Activated effector memory CD4-positive, alpha-beta T cell treated with Interleukin-2 at 50 U/mL for 16 hours (primary cell): ENCODE measurements around the gene CDH22.

Source experiments
- DNase-seq: peaks from one replicate; pipeline ENCODE4 v3.0.0-alpha.2; 2020

The CDH22 gene

GRCh38 chr20:46265539-46265938, 42.8 kb downstream of the CDH22 start:
- DNase-seq = no peak

DNA sequence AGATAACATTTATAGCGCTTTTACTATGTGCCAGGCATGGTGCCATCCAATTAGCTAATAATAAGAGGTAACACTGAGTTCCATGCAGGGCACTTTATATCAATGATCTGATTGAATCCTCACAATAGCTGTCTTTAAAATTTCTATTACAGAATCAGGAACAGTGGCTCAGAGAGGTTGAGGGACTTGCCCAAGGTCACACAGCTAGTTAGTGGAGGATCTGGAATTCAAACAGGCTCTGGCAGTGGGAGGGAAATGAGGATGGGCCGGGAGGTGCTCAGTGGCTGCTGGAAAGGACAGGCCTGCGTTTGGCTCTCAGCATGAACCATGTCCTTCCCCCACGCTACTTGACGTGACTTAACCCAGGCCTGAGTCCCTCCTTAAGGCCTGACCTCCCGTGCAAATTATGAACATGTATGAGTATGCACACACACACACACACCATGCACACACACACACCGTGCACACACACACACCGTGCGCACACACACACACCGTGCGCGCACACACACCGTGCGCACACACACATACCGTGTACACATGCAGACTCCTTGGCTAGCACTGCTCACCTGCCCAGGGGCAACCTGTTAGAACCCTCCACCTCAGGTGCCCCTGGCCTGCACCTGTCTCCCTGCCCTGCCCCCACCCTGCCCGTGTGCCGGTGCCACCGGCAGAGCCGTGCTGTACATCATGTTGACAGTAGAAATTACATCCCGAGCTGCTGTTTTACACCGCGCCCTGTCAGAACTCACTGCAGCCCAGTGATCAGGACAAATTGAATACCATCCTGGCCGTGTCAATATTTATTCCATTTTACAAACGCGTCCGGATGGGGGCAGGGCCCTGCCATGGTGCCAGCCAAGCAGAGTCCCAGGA, 43.7 kb downstream of the CDH22 start:
- DNase-seq = no peak

DNA sequence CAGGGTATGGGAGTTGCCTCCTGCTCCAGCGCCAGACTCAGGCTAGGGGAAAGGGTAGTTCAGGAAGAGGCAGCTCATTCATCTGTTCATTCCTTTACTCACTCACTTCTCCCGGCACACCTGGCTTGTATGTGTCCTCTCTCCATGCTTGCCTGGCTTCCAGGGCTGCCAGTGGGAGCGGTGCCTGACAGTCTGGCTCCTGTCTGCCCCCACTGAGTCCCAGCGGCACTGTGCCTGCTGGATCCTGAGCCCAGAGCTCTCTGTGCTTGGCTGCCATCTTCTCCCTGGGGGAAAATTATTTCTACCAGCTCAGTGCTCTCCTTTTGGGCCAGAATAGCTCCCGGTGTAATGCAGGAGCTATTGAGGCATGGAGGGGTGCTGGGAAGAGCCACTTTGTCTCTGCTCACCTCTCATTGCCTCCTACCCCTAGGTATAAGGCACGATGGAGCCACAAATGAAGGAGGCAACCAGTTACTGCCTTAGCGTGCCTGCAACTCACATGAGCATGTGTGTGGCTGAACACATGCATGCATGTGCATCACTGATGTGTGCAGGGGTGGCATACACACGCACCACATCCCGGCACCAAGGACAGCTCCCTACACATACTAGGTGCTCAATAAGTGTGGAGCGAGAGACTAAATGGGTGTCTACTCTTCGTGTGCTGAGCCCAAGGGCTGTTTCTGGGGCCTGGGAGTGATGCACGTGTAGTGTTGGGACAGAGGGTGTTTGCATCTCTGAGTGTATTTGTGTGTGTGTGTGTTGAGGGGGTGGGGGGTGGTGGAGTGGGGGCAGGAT, 46.6 kb downstream of the CDH22 start:
- no peak for DNase-seq

DNA sequence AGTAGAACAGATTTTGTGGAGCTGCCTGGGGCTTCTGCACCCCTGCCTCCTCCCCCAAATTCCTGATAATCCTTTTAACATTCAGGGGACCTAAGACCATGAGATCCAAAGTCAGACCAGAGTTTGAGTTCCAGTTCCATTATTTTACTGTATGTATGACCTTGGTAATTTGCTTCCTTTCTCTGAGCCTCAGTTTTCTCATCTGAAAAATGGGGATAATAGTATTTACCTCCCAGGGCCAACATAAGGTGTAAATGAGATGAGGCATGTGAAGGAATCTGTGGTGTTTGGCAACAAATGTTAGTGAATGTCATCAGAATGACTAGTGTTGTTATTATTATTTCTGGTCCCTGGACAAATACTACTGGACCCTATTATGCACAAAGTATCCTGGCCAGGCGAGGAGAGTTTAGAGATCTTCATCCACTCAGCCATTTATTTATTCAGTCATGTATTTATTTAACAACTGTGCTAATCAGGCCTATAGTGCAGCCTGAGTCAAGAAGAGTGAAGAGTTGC, 47.3 kb downstream of the CDH22 start:
- no peak for DNase-seq

DNA sequence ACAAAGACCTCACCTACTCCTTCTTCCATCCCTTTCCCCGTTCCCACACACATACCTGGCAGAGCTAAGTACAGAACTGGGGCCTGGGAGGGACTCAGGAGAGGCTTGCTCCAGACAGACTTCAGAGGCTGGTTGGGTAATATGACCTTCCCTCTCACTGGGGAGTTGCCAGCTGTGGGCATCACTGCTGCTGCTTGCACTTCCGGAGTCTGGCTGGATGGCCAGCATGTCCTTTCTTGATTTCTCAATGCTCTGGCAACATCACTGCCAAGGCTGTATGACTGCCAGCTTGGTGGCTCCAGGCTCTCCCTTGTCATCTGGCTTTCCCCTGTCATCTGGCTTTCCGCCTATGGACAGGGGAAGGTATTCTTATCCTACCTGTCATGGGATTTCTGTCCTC, 47.8 kb downstream of the CDH22 start:
- DNase-seq = no peak

GRCh38 chr20:46259260-46259859, 48.9 kb downstream of the CDH22 start:
- DNase-seq = no peak

DNA sequence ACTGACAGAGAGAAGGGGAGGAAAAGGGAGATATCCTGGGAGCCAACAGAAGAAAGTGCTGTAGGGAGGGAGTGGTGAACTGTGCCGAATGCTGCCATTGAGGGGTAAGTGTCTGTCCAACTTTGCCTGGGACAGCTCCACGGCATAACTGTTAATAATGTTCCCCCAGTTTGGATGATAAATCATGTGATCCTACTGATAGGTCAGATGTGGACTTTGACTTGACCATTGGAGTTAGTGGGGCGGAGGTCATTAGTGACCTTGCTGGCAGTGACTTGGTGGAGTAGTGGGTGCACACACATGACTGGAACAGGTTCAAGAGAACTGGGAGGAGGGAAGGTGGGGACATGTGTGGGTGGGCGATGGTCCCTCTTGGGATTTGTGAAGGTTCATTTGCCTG, 50.4 kb downstream of the CDH22 start:
- no peak for DNase-seq

DNA sequence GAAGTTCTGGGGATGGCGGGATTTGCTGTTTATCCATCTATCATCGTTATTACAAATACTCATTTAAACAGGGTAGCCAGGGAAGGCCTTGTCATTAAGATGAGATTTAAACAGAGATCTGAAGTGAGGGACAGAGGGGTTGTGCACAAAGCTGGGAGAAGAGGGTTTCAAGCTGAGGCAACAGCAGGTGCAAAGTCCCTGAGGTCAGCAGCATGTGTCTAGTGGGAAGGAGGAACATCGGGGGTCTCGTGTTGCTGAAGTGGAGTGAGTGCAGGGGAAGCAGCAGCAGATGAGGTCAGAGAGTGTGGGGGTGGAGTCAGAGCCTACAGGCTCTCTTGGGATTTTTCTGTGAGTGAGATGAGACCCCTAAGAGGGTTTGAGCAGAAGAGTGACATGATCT, 52.0 kb downstream of the CDH22 start:
- DNase-seq = no peak

- no peak for DNase-seq
These were observed 52.7 kb downstream of the CDH22 start for GRCh38 chr20:46255440-46256104.

DNA sequence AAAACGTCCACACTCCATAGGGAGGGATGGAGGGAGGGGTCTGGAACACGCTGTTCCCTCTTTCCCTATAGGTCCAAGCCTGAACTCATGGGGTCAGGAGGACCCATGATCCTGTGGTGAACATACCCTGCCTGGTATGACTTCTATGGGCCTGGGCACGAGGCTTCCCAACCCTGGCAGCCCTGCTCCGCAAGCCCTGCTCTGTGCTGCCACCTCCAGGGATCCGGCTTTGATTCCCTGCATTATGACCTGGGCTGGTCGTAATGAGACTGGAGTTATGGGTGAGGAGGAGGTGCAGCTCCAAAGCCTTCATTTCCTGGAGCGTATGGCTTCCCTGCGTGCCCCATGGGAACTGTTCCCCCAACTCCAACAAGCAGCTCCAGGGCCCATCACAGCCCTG, 54.9 kb downstream of the CDH22 start:
- no peak for DNase-seq

DNA sequence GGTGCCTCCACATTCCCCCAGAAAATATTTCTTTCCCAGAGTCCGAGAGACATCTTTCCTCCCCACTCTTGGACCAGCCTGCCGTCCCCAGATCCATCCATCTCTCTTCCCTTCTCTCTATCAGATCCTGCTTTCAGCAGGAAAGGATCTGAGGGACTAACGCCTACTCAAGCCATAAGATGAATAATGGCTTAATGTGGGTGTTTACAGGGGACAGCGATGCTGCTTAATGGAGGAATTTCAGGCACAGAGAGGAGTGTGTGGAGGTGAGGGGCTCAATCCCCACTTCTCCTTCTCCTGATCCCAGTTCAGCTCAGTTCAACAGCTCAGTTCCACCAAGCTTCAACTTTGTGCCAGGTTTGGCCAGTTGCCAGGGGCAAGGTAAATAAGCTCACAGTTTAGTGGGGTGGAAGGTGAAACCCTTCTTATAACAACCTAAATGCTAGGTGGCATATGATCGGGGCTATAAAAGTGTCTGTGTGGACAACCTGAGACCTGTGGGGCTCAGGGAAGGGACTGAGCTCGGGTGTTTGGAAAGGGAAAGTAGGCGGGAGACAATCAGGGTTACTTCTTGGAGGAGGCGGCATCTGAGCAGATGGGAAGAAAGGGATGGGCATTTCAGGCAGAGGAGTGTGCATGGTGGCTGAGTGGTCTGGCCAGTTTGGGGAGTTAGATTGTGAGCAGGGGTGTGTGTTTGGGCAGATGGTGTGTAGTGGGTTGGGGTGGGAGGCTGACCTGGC, 55.8 kb downstream of the CDH22 start:
- DNase-seq = no peak

DNA sequence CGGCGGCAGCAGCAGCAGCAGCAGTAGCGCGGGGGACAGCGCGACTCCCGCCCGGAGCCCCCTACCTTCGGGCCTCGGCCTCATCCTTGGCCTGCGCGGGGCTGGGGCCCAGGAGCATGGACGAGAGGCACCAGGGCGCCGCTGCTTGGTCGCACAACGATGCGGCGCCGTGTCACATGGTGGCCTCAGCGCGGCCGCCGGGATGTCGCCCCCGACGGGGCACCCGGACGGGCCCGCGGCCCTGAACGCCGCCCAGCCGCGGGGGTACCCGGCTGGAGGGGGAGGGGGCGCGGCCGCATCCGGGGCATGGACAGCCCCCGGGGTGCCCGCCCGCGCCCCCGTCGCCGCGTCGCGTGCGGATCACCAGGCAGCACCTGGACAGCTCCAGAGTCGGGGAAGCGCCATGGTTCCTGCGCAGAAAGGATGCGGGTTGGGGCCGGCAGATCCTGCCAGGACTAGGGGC, 57.1 kb downstream of the CDH22 start:
- no peak for DNase-seq

DNA sequence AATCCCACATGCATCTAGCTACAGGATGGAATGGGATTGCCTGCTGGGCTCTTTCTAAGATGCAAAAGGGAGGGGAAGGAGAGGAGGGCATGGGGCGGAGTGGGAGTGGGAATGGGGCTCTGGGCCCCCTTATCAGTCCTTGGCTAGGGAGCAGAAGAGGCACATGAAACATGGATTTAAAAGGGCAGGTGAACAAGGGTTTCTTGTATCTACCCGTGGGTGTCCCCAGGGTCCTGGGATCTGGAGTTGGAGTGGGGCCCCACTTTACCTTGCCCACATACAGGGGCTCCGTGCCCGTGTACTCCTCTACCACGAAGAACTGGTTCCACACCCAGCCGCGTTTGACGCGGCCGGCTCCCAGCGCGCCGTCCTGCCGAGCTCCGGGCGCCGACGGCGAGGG, 57.5 kb downstream of the CDH22 start:
- no peak for DNase-seq

- no peak for DNase-seq
These were observed 58.6 kb downstream of the CDH22 start for GRCh38 chr20:46249671-46250070.

- DNase-seq = no peak
These were observed 61.7 kb downstream of the CDH22 start for GRCh38 chr20:46246559-46246958.

- DNase-seq = no peak
These were observed 64.3 kb downstream of the CDH22 start for GRCh38 chr20:46243707-46244628.

- no peak for DNase-seq
These were observed 65.9 kb downstream of the CDH22 start for GRCh38 chr20:46242390-46242789.

DNA sequence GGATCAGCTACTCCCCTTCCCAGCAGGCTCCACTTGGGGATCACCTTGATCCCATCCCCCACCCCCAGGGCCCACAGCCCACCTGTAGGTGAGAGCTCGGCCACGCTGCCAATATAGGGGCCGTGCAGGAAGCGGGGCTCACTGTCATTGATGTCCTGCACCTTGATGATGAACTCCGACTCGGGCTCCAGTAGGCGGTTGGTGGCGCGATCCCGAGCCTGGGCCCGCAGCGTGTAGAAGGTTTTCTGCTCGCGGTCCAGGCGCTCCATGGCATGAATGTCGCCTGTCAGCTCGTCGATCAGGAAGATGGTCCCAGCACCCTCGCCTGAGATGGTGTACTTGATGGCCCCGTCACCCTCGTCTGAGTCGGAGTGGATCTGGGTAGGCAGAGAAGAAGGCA, 67.4 kb downstream of the CDH22 start:
- no peak for DNase-seq

- DNase-seq = no peak
These were observed 68.2 kb downstream of the CDH22 start for GRCh38 chr20:46240065-46240464.

DNA sequence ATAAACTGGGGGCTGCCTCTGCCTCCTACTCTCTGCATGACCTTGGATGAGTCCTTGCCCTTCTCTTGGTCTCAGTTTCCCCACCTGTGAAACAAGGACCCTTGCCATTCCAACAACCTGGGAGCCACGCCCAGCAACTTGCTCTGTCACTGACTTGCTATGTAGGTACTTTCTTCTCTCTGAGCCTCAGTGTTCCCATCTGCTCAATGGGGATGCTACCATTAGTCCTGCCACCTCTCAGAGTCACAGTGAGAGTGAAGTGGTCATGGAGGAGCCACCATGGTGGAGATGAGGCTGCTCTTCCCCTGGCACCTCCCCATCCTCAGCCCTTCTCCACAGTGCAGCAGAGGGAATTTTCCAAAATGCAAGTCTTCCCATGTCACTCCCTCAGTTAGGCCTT, 70.6 kb downstream of the CDH22 start:
- DNase-seq = no peak

GRCh38 chr20:46237227-46237626, 71.1 kb downstream of the CDH22 start:
- DNase-seq = no peak
